ENCODE measurements around the gene NEDD8. TPM values are rescaled to one million over a fixed set of nuclear protein-coding genes. Genes with fewer than 3 reads are reported as not detected.

The NEDD8 gene
- total RNA-seq, 1 experiment from 2014 or later = 214 TPM

DNA sequence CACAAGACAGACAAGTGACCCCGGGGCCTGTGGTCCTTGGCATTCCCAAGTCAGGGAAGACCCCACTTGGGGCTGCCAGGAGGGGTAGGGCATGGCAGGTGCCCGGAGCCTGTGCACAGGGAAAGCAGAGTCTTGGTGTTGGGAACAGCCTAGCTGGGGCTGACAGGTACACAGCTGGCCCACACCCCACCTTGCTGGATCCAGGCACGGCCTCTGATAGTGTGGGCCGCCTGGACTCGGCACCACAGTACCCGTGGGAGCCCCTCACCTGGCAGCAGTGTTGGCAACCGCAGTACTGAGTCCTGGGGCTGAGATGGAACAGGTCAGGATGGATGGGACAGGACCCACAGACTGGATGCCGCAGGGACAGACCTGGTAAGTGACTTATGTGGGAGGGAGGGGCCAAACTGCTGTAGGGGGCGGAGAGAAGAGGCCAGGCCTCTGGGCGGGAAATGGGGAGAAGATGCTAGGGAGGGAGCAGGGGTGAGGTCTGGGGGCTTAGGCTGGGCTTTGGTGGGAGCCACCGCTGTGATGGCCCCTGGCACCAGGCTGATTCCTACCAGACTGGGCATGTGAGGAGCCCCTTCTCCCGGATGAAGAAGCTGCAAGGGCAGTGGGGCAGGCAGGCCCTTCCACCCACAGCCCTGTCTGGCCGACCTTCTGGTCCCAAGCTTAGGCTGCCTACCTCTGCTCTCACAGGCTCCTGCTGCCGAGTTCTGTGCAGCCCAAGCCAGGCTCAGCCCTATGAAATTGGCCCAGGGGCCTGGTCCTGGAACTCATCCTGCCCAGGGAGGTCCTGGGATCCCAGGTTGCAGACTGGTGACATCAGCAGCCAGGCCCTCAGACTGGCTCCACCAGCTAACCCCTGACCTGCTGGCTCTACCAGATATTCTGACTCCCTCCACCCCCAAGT is 30.9 kb upstream of the NEDD8 start, which contains the start of gene TGM1:
Gene TGM1, minus strand, starts transcription at position 357 of the 913 bp plus-strand sequence. CDS start 825 bp downstream, outside the sequence.
- no peaks in the 10 kb centered on the region for H3K79me1 ChIP-seq (ENCODE audit: insufficient read depth, low read depth, low read length, poor library complexity, severe bottlenecking)
- peak within 1 kb of the TSS in 1 of 3 experiments; percentile 36; a peak in 3 of 7 replicates for H3K27ac Mint-ChIP-seq
- H3T11ph ChIP-seq (ENCODE audit: low read length) = no peak within 1 kb of the TSS
- no peaks in the 10 kb centered on the region for H3K9me3 ChIP-seq (ENCODE audit: control insufficient read depth, low read depth, low read length)
- no peak within 1 kb of the TSS for H2AK5ac ChIP-seq (ENCODE audit: insufficient read length, low read length)
- H4K20me1 ChIP-seq (ENCODE audit: control insufficient read depth, insufficient read depth, insufficient read length) = no peaks in the 10 kb centered on the region
- no peak within 1 kb of the TSS for H3K4me3 Mint-ChIP-seq
- H2BK12ac ChIP-seq (ENCODE audit: insufficient read length, low read depth, low read length) = no peak within 1 kb of the TSS
- no peaks in the 10 kb centered on the region for H3K27me3 ChIP-seq (ENCODE audit: insufficient read depth, low read length)
- no peaks in the 10 kb centered on the region for H3K9me3 Mint-ChIP-seq
- no peak for DNase-seq
- H3K14ac ChIP-seq (ENCODE audit: insufficient read depth, low read length) = no peak within 1 kb of the TSS; the same call in 1 of the 2 replicates
- WGBS (ENCODE audit: extremely low coverage, insufficient read length, low lambda C conversion rate) = no CpG with 5 or more reads among the region's 14 CpGs
- H3K56ac ChIP-seq (ENCODE audit: insufficient read length, low read depth, low read length) = no peak within 1 kb of the TSS
- H3K4me1 Mint-ChIP-seq = no peaks in the 10 kb centered on the region; a peak in 2 of 4 replicates
- no peaks in the 10 kb centered on the region for H3K79me2 ChIP-seq (ENCODE audit: insufficient read depth, low read length)
- H4K91ac ChIP-seq (ENCODE audit: insufficient read length, low read depth, low read length) = no peak within 1 kb of the TSS
- no peak within 1 kb of the TSS for H3K9ac ChIP-seq (ENCODE audit: extremely low read depth, insufficient read length, low read length)
- H2BK120ac ChIP-seq (ENCODE audit: low read depth, low read length, poor library complexity, severe bottlenecking) = no peak within 1 kb of the TSS
- H3K4me2 ChIP-seq (ENCODE audit: insufficient read depth, insufficient read length, low read length) = no peak within 1 kb of the TSS
- H3K36me3 Mint-ChIP-seq (ENCODE audit: insufficient read depth in 1 of 3, low read depth in 3 of 3) = peaks cover 3 to 17% (median 14%) of the 10 kb centered on the region in 3 experiments; a peak in 5 of 7 replicates
- H3K18ac ChIP-seq (ENCODE audit: insufficient read length, low read depth, low read length) = no peak within 1 kb of the TSS
- no peaks in the 10 kb centered on the region for H3K4me1 ChIP-seq (ENCODE audit: insufficient read depth, low read length)
- no peak within 1 kb of the TSS for H2AFZ ChIP-seq (ENCODE audit: low read length)
- H2BK15ac ChIP-seq (ENCODE audit: low read depth, low read length) = no peak within 1 kb of the TSS
- no peak within 1 kb of the TSS for H3K27ac ChIP-seq (ENCODE audit: insufficient read length, low read depth, low read length)
- no peaks in the 10 kb centered on the region; the same call in 1 of the 2 replicates for H3K27me3 Mint-ChIP-seq (ENCODE audit: low read depth)
- no peak within 1 kb of the TSS for H2BK5ac ChIP-seq (ENCODE audit: insufficient read length, low read length)
- H4K8ac ChIP-seq (replicated peaks; ENCODE audit: insufficient read length, low read depth, low read length) = no peak within 1 kb of the TSS
- H4K5ac ChIP-seq (ENCODE audit: insufficient read length, low read depth, low read length) = no peak within 1 kb of the TSS
- no peak within 1 kb of the TSS for H2BK20ac ChIP-seq (ENCODE audit: low read depth, low read length, poor library complexity, severe bottlenecking)
- H3K4ac ChIP-seq (ENCODE audit: low read depth, low read length) = no peak within 1 kb of the TSS
- no peak for TF ChIP-seq CTCF (conservative IDR thresholded peaks at IDR 0.05)
- no peaks in the 10 kb centered on the region for H3K23me2 ChIP-seq (ENCODE audit: insufficient read length, low read depth, low read length, poor library complexity, severe bottlenecking)
- no peak within 1 kb of the TSS for H3K23ac ChIP-seq (ENCODE audit: insufficient read length, low read depth, low read length)
